ENCODE measurements around the gene STAM2. TPM values are rescaled to one million over a fixed set of nuclear protein-coding genes. Genes with fewer than 3 reads are reported as not detected.
A peak's percentile ranks its signal among the peaks of the same experiment; 100 is the strongest.

The STAM2 gene
- total and polyA plus RNA-seq, 2 donors (not counting 3 experiments of a cell fraction or from before 2014, with no cell fraction given), result 10.1 to 27.5 TPM

DNA sequence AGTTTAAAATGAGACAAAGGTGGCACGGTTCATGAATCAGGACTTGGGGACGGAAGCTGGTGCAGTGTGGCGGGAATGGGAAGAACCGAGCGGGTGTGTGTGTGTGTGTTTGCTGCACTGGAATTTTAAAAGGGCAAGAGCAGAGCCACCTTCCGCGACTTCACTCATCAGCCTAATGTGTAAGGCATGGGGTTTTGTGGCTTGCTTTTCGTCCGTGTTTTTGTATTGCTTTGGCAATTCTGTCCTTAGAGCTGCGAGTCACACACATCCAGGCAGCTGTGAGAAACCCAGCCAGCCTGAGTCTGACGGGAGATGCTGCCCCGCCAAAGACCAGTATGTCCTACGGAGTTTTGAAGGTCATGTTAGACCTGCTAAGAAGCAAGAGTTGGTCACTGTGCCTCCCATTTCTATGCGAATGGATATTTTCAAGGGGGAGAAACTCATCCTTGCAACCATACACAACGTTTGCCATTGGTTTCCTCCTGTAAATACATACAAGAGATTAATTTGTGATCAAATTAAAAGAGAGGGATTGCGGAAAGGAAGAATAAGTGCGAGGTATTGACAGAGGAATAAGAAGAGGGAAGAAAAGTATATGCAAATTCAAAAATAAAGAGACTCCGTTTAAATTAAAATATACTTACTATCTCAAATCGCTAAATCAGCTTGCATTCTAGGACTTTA lies 76.1 kb downstream of the STAM2 start:
- H3K36me3 ChIP-seq (ENCODE audit: control insufficient read depth in 2 of 2, extremely low read depth in 1 of 2, insufficient read depth in 2 of 2, low read length in 2 of 2), result no peaks in the 10 kb centered on the region
- H3K4me1 ChIP-seq (ENCODE audit: control insufficient read depth, extremely low read depth, insufficient read depth, low read length), result peaks cover 21% of the 10 kb centered on the region
- intact Hi-C loops (cut with micrococcal nuclease) (no loop called here), dilution Hi-C loops (cut with MboI; ENCODE audit: extremely low pct_ligation_motif_present, low sequenced_read_pairs) (no loop called here)
- H3K4me3 ChIP-seq (replicated peaks in 1 of 3; ENCODE audit: insufficient read depth in 1 of 3, low read depth in 1 of 3, low read length in 3 of 3), result peak overlapping the region; percentile 40 to 57 (median 55)
- H2AFZ ChIP-seq (ENCODE audit: low read depth, low read length), result peak overlapping the region; percentile 86
- POLR2A ChIA-PET, result interaction anchor here (0.7 kb wide), 1 partner anchor 9 kb away, joined by 3 read pairs; no protein-coding TSS in a partner anchor
- CTCF ChIA-PET, result no interaction called here
- no peak for FAIRE-seq
- H3K4me2 ChIP-seq (ENCODE audit: insufficient read depth, low read length), result peak overlapping the region; percentile 65
- H3K79me2 ChIP-seq (ENCODE audit: control insufficient read depth, insufficient read depth, low read length), result no peaks in the 10 kb centered on the region
- no TSS peak for BruUV-seq (replicated peaks)
- H4K20me1 ChIP-seq (replicated peaks; ENCODE audit: control insufficient read depth, extremely low read depth, insufficient read depth, low read length), result no peaks in the 10 kb centered on the region
- no peak overlapping the region for H3K9ac ChIP-seq (replicated peaks; ENCODE audit: extremely low read depth, insufficient read depth, low read length)
- H3K9me1 ChIP-seq (replicated peaks; ENCODE audit: control insufficient read depth, extremely low read depth, insufficient read depth, low read length), result no peaks in the 10 kb centered on the region
- H3K27ac ChIP-seq (ENCODE audit: insufficient read depth, low read depth, low read length), result no peak overlapping the region
- no peaks in the 10 kb centered on the region for H3K9me3 ChIP-seq (replicated peaks; ENCODE audit: control insufficient read depth, insufficient read depth, low read length)
- peaks cover 44 to 58% of the 10 kb centered on the region in 2 experiments for H3K27me3 ChIP-seq (ENCODE audit: control insufficient read depth in 2 of 2, insufficient read depth in 2 of 2, low read length in 2 of 2)
- TF ChIP-seq EZH2 (IDR thresholded peaks at IDR 0.05; ENCODE audit: borderline replicate concordance, low read depth, low read length, severe bottlenecking), result peak; percentile 94
- no peak for TF ChIP-seq FOS (IDR thresholded peaks at IDR 0.05; ENCODE audit: borderline replicate concordance, insufficient read depth, low read length)
- peak; percentile 16 for DNase-seq (ENCODE audit: low read depth, low spot score)

DNA sequence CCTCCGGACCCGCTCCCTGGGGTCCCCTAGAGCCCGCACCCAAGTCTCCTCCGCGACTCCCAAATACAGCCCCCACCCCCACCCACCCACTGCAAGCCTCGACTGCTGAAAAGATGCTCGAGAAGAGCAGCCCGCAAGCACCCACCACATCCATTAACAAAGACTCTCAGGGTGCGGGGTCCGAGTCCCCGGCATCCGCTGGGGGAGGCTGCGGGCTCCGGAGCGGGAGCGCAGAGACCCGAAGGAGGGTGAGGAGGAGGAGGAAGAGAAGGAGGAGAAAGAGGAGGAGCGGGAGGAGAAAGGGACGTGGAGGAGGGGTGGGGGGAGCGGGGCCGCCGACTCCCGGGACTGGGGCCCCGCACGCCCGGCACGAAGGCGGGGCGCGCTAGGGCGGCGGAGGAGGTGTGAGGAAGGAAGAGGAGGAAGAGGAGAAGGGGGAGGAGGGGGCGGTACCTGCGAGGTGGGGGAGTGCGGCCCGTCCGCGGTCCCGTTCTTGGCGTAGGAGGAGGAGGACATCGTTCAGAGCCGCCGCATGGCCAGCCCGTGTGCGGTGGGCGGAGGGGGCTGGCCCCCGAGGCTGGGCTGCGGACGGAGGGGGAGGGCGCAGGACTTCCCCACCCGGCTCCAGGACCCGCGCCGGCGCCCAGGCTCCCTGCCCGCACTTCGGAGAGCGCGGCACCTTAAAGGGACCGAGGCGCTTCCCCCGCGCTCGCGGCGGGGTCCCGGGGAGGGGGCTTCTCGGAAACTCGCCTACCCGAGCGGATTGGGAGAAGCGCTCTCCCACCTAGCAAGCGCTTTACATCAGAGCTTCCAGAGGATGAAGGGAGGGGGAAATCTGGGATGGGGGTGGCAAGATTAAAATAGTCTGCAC lies 76.8 kb downstream of the STAM2 start, which contains the start of gene CACNB4:
Gene CACNB4, minus strand, starts transcription at position 549 of the 871 bp plus-strand sequence.
- H3K79me2 ChIP-seq (ENCODE audit: control insufficient read depth, insufficient read depth, low read length), result no peaks in the 10 kb centered on the region
- H3K9me1 ChIP-seq (replicated peaks; ENCODE audit: control insufficient read depth, extremely low read depth, insufficient read depth, low read length), result no peaks in the 10 kb centered on the region
- no peaks in the 10 kb centered on the region for H4K20me1 ChIP-seq (replicated peaks; ENCODE audit: control insufficient read depth, extremely low read depth, insufficient read depth, low read length)
- H3K4me3 ChIP-seq (replicated peaks in 1 of 3; ENCODE audit: insufficient read depth in 1 of 3, low read depth in 1 of 3, low read length in 3 of 3), result peak within 1 kb of the TSS; percentile 51 to 57 (median 55)
- CTCF ChIA-PET, result interaction anchor here (0.9 to 1.3 kb wide), 3 partner anchors 8 to 74 kb away, joined by 3 to 4 read pairs (median 3); no protein-coding TSS in a partner anchor
- no peak for FAIRE-seq
- no peak for DNase-seq (ENCODE audit: low read depth, low spot score)
- H2AFZ ChIP-seq (ENCODE audit: low read depth, low read length), result peak within 1 kb of the TSS; percentile 86
- peaks cover 21% of the 10 kb centered on the region for H3K4me1 ChIP-seq (ENCODE audit: control insufficient read depth, extremely low read depth, insufficient read depth, low read length)
- no peak within 1 kb of the TSS for H3K9ac ChIP-seq (replicated peaks; ENCODE audit: extremely low read depth, insufficient read depth, low read length)
- POLR2A ChIA-PET, result interaction anchor here (0.7 kb wide), 1 partner anchor 8 kb away, joined by 3 read pairs; no protein-coding TSS in a partner anchor
- no peaks in the 10 kb centered on the region for H3K36me3 ChIP-seq (ENCODE audit: control insufficient read depth in 2 of 2, extremely low read depth in 1 of 2, insufficient read depth in 2 of 2, low read length in 2 of 2)
- no peak within 1 kb of the TSS for H3K27ac ChIP-seq (ENCODE audit: insufficient read depth, low read depth, low read length)
- no TSS peak for BruUV-seq (replicated peaks)
- no peaks in the 10 kb centered on the region for H3K9me3 ChIP-seq (replicated peaks; ENCODE audit: control insufficient read depth, insufficient read depth, low read length)
- H3K4me2 ChIP-seq (ENCODE audit: insufficient read depth, low read length), result peak within 1 kb of the TSS; percentile 82
- intact Hi-C loops (cut with micrococcal nuclease), result no loop called here
- TF ChIP-seq POLR2A (IDR thresholded peaks at IDR 0.05; ENCODE audit: low read depth, low read length), result no peak
- TF ChIP-seq, protein P1, sequence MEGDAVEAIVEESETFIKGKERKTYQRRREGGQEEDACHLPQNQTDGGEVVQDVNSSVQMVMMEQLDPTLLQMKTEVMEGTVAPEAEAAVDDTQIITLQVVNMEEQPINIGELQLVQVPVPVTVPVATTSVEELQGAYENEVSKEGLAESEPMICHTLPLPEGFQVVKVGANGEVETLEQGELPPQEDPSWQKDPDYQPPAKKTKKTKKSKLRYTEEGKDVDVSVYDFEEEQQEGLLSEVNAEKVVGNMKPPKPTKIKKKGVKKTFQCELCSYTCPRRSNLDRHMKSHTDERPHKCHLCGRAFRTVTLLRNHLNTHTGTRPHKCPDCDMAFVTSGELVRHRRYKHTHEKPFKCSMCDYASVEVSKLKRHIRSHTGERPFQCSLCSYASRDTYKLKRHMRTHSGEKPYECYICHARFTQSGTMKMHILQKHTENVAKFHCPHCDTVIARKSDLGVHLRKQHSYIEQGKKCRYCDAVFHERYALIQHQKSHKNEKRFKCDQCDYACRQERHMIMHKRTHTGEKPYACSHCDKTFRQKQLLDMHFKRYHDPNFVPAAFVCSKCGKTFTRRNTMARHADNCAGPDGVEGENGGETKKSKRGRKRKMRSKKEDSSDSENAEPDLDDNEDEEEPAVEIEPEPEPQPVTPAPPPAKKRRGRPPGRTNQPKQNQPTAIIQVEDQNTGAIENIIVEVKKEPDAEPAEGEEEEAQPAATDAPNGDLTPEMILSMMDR (IDR thresholded peaks at IDR 0.05; ENCODE audit: extremely low read depth in 1 of 2, insufficient read depth in 1 of 2, low read depth in 1 of 2, low read length in 2 of 2), result no peak
- no peak for TF ChIP-seq MYC (IDR thresholded peaks at IDR 0.05; ENCODE audit: low read depth, low read length)
- TF ChIP-seq POLR2AphosphoS5 (IDR thresholded peaks at IDR 0.05; ENCODE audit: insufficient read depth, low read depth, low read length), result no peak
- TF ChIP-seq JUN (IDR thresholded peaks at IDR 0.05; ENCODE audit: borderline replicate concordance, insufficient read depth, insufficient read length, low read depth), result no peak
- TF ChIP-seq EZH2 (IDR thresholded peaks at IDR 0.05; ENCODE audit: borderline replicate concordance, low read depth, low read length, severe bottlenecking), result no peak
- TF ChIP-seq, protein P2, sequence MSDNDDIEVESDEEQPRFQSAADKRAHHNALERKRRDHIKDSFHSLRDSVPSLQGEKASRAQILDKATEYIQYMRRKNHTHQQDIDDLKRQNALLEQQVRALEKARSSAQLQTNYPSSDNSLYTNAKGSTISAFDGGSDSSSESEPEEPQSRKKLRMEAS (IDR thresholded peaks at IDR 0.05; ENCODE audit: insufficient read depth, insufficient read length), result no peak
- TF ChIP-seq FOS (IDR thresholded peaks at IDR 0.05; ENCODE audit: borderline replicate concordance, insufficient read depth, low read length), result no peak
- TF ChIP-seq GATA2 (IDR thresholded peaks at IDR 0.05; ENCODE audit: insufficient read depth, insufficient read length, low read depth, low read length), result no peak
- peaks cover 46 to 65% of the 10 kb centered on the region in 2 experiments for H3K27me3 ChIP-seq (ENCODE audit: control insufficient read depth in 2 of 2, insufficient read depth in 2 of 2, low read length in 2 of 2)
- dilution Hi-C loops (cut with MboI; ENCODE audit: extremely low pct_ligation_motif_present, low sequenced_read_pairs), result no loop called here

All from endothelial cell of umbilical vein (primary cell).